OCI-LY7 (cell line): ENCODE results near the gene MAMDC2. TPM values are rescaled to one million over a fixed set of nuclear protein-coding genes. Genes with fewer than 3 reads are reported as not detected.

Experiments
- BruUV-seq: library from RNA; stranded (reverse); fragments of 400-500 nt; replicated peaks from 2 replicates; lab custom pipeline; 2021; lab: Mats Ljungman, UMichigan
- CTCF ChIA-PET: fragments of 300-600 bp; sonication (Branson Sonifier 250); formaldehyde crosslinking; loops from one replicate; lab custom pipeline; 2022; ENCODE audit warnings: antibody characterized with exemption; ENCODE audit not compliant: unreplicated experiment; lab: Charles Lee
- POLR2A ChIA-PET: fragments of 300-600 bp; sonication (Branson Sonifier 250); formaldehyde crosslinking; loops from one replicate; lab custom pipeline; 2022; ENCODE audit warnings: antibody characterized with exemption; lab: Charles Lee
- DNase-seq: peaks from one replicate; pipeline ENCODE4 v3.0.0-alpha.2; 2015; ENCODE audit warnings: low spot score
- H2AFZ ChIP-seq: fragments of 200-600 bp; sonication (generic), shearing (Covaris generic); 2 replicates; pipeline ENCODE4 v1.6.1; 2014; ENCODE audit warnings: mild to moderate bottlenecking, antibody characterized with exemption, low read length, moderate library complexity
- H3K27ac ChIP-seq: fragments of 200-600 bp; sonication (generic); 2 replicates; pipeline ENCODE4 v1.5.1; 2014; ENCODE audit warnings: mixed run types, low read depth, mild to moderate bottlenecking, moderate library complexity, low read length, inconsistent platforms; ENCODE audit not compliant: poor library complexity, severe bottlenecking
- H3K36me3 ChIP-seq: fragments of 200-600 bp; sonication (generic); 2 replicates; pipeline ENCODE4 v1.6.1; 2014; ENCODE audit warnings: mild to moderate bottlenecking, antibody characterized with exemption, low read length, moderate library complexity, mixed read lengths; ENCODE audit not compliant: insufficient read depth
- H3K4me1 ChIP-seq: fragments of 200-600 bp; sonication (generic); 2 replicates; pipeline ENCODE4 v1.5.1; 2014; ENCODE audit warnings: mild to moderate bottlenecking, low read length; ENCODE audit not compliant: insufficient read depth, poor library complexity, severe bottlenecking
- H3K4me2 ChIP-seq: fragments of 200-600 bp; sonication (generic); 2 replicates; pipeline ENCODE4 v1.6.1; 2014; ENCODE audit warnings: mild to moderate bottlenecking, low read length
- H3K4me3 ChIP-seq: fragments of 200-600 bp; sonication (generic); 2 replicates; pipeline ENCODE4 v1.5.1; 2014; ENCODE audit warnings: mild to moderate bottlenecking, low read depth, low read length; ENCODE audit not compliant: poor library complexity, severe bottlenecking
- H3K79me2 ChIP-seq: fragments of 200-600 bp; sonication (generic); 2 replicates; pipeline ENCODE4 v1.6.1; 2016; ENCODE audit warnings: low read depth, mild to moderate bottlenecking, low read length, moderate library complexity, mixed read lengths; ENCODE audit not compliant: insufficient read depth
- H3K9me2 ChIP-seq: fragments of 200-600 bp; sonication (generic); 2 replicates; pipeline ENCODE4 v1.6.1; 2016; ENCODE audit warnings: mild to moderate bottlenecking, low read length, mixed read lengths; ENCODE audit not compliant: insufficient read depth
- H3K9me3 ChIP-seq: fragments of 200-600 bp; sonication (generic); 2 replicates; pipeline ENCODE4 v1.6.1; 2014; ENCODE audit warnings: mild to moderate bottlenecking, mixed run types, low read length, mixed read lengths
- H4K20me1 ChIP-seq: fragments of 200-600 bp; sonication (generic); 2 replicates; pipeline ENCODE4 v1.6.1; 2014; ENCODE audit warnings: mild to moderate bottlenecking, antibody characterized with exemption, low read length, moderate library complexity, mixed read lengths; ENCODE audit not compliant: insufficient read depth
- CTCF ChIP-seq: fragments of 200-600 bp; sonication (generic); conservative IDR thresholded peaks from 2 replicates; pipeline ENCODE4 v1.5.1; 2014; ENCODE audit warnings: mild to moderate bottlenecking, antibody characterized with exemption, low read length, moderate library complexity, mixed read lengths
- EZH2phosphoT487 ChIP-seq: fragments of 200-600 bp; sonication (generic); IDR thresholded peaks from 2 replicates; pipeline ENCODE4 v1.6.1; 2018; ENCODE audit warnings: low read depth, borderline replicate concordance, mild to moderate bottlenecking, mixed run types, antibody characterized with exemption, low read length, moderate library complexity, mixed read lengths
- intact Hi-C: fragments of 100-400 bp; cut with micrococcal nuclease; formaldehyde crosslinking; loops from one replicate; pipeline ENCODE4 v1.10.0; 2022; ENCODE audit not compliant: unreplicated experiment
- total RNA-seq, 2 experiments: library from RNA; depleted of rRNA in 1 of 2; stranded (reverse); fragments of >200 nt in 1 of 2; shearing (Covaris generic) in 1 of 2; gene quantifications; 2 replicates each; pipeline ENCODE4 v1.2.3, GENCODE V29; 2014 to 2022

Gene MAMDC2
- total RNA-seq, 2 experiments from 2014 or later: not detected

GRCh38 chr9:70049672-70050271, 6.1 kb downstream of the MAMDC2 start:
- Histone ChIP-seq H3K36me3 (no peaks in the 10 kb centered on the region), H3K4me1 (no peaks in the 10 kb centered on the region), H4K20me1 (no peaks in the 10 kb centered on the region), H2AFZ (no peak overlapping the region), H3K79me2 (no peaks in the 10 kb centered on the region), H3K4me3 (no peak overlapping the region), H3K9me3 (no peaks in the 10 kb centered on the region), H3K27ac (no peak overlapping the region), H3K4me2 (no peak overlapping the region), H3K9me2 (no peaks in the 10 kb centered on the region)
- CTCF ChIA-PET: no interaction called here
- TF ChIP-seq CTCF: no peak
- TF ChIP-seq EZH2phosphoT487: no peak
- intact Hi-C loops: no loop called here
- BruUV-seq: no TSS peak
- POLR2A ChIA-PET: no interaction called here
- DNase-seq: no peak

GRCh38 chr9:70052768-70053167, 9.1 kb downstream of the MAMDC2 start:
- no peak overlapping the region for H3K4me3 ChIP-seq
- H3K9me2 ChIP-seq: no peaks in the 10 kb centered on the region
- H3K27ac ChIP-seq: no peak overlapping the region
- TF ChIP-seq EZH2phosphoT487: no peak
- TF ChIP-seq CTCF: no peak
- CTCF ChIA-PET: no interaction called here
- no TSS peak for BruUV-seq
- no peak overlapping the region for H3K4me2 ChIP-seq
- H3K36me3 ChIP-seq: no peaks in the 10 kb centered on the region
- H2AFZ ChIP-seq: no peak overlapping the region
- no peaks in the 10 kb centered on the region for H3K9me3 ChIP-seq
- H3K79me2 ChIP-seq: no peaks in the 10 kb centered on the region
- no peaks in the 10 kb centered on the region for H4K20me1 ChIP-seq
- intact Hi-C loops: no loop called here
- H3K4me1 ChIP-seq: no peaks in the 10 kb centered on the region
- DNase-seq: no peak
- POLR2A ChIA-PET: no interaction called here

GRCh38 chr9:70053864-70054263, 10.2 kb downstream of the MAMDC2 start:
- H3K9me3 ChIP-seq: no peaks in the 10 kb centered on the region
- TF ChIP-seq EZH2phosphoT487: no peak
- TF ChIP-seq CTCF: no peak
- H3K4me3 ChIP-seq: no peak overlapping the region
- no peak for DNase-seq
- no peaks in the 10 kb centered on the region for H3K4me1 ChIP-seq
- no peaks in the 10 kb centered on the region for H3K36me3 ChIP-seq
- intact Hi-C loops: no loop called here
- BruUV-seq: no TSS peak
- no peak overlapping the region for H2AFZ ChIP-seq
- ChIA-PET POLR2A (interaction anchor here (0.6 kb wide), 1 partner anchor 151 kb away, joined by 3 read pairs; no protein-coding TSS in a partner anchor), CTCF (no interaction called here)
- H3K4me2 ChIP-seq: no peak overlapping the region
- H3K27ac ChIP-seq: no peak overlapping the region
- no peaks in the 10 kb centered on the region for H3K9me2 ChIP-seq
- no peaks in the 10 kb centered on the region for H4K20me1 ChIP-seq
- H3K79me2 ChIP-seq: no peaks in the 10 kb centered on the region
